Spleen (tissue), 7 donors: ENCODE data around the gene TYW1B.
"Not testable (repeated sequence)": the region's sequence is repeated elsewhere in the genome, so short reads cannot be mapped to it uniquely, and the experiment has no call there.

Experiments
- CTCF ChIP-seq, 11 experiments: fragments of 200-600 bp in 7 of 11; fragments of 450-650 bp in 4 of 11; sonication (generic) in 4 of 11; IDR thresholded peaks in 8 of 11; conservative IDR thresholded peaks in 3 of 11; 1 replicate in 7 of 11; 2 replicates in 4 of 11; pipeline versions ENCODE4 v1.4.0 to v1.8.0; 2016 to 2021; ENCODE audit warnings: antibody characterized with exemption in 11 of 11, inconsistent platforms in 4 of 11, mild to moderate bottlenecking in 1 of 11
- POLR2A ChIP-seq, 3 donors: fragments of 450-650 bp; IDR thresholded peaks; one replicate each; pipeline ENCODE4 v1.5.1; 2017; ENCODE audit warnings: antibody characterized with exemption in 3 of 3, mild to moderate bottlenecking in 1 of 3
- POLR2AphosphoS5 ChIP-seq, 3 donors: sonication (generic); formaldehyde crosslinking; IDR thresholded peaks; one replicate each; pipeline ENCODE4 v1.5.1; 2017; ENCODE audit warnings: antibody characterized with exemption in 3 of 3
- donor health status: DM: no; HTN: no; CAD: no; lungs with moderate emphysema.
- donor health status: DM: no; HTN: no; CAD: no.
- donor health status: DM: no; HTN: no; CAD: no.

- not testable (repeated sequence) for TF ChIP-seq CTCF (IDR thresholded peaks at IDR 0.05 in 8 of 11, conservative IDR thresholded peaks at IDR 0.05 in 3 of 11); POLR2A (IDR thresholded peaks at IDR 0.05); POLR2AphosphoS5 (IDR thresholded peaks at IDR 0.05)
These were observed 119.5 kb downstream of the TYW1B start for GRCh38 chr7:72708371-72709050.
